A549 treated with CpdA at 1 μM for 4 hours (cell line): ENCODE results near the gene EPN2. TPM values are rescaled to one million over a fixed set of nuclear protein-coding genes. Genes with fewer than 3 reads are reported as not detected.

Experiments used
- total RNA-seq: library from RNA; stranded (reverse); fragments of 200-300 nt; extraction: Qiagen RNA extraction; gene quantifications from 5 replicates; pipeline ENCODE4 v1.2.3, GENCODE V29; 2022; ENCODE audit warnings: low read depth

Gene EPN2
- total RNA-seq, result 46.2 to 63.9 TPM (median 54.1 TPM) in 5 replicates

DNA sequence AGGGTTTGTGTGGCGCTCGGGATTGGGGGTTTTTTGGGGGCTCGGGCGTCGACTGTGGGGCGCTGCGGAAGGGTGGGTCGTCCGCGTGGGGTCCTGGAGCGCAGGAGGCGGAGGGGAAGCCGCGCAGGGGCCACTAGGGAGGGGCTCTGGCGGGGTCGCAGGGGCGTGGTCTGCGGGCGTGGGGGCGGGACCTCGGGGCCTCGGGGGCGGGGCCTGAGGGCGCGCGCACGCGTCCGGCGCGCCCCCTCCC lies at the start of gene EPN2:
Gene EPN2 (plus strand): TSS at position 228 of the 250 bp plus-strand sequence. CDS start 45,754 bp downstream, outside the sequence.

DNA sequence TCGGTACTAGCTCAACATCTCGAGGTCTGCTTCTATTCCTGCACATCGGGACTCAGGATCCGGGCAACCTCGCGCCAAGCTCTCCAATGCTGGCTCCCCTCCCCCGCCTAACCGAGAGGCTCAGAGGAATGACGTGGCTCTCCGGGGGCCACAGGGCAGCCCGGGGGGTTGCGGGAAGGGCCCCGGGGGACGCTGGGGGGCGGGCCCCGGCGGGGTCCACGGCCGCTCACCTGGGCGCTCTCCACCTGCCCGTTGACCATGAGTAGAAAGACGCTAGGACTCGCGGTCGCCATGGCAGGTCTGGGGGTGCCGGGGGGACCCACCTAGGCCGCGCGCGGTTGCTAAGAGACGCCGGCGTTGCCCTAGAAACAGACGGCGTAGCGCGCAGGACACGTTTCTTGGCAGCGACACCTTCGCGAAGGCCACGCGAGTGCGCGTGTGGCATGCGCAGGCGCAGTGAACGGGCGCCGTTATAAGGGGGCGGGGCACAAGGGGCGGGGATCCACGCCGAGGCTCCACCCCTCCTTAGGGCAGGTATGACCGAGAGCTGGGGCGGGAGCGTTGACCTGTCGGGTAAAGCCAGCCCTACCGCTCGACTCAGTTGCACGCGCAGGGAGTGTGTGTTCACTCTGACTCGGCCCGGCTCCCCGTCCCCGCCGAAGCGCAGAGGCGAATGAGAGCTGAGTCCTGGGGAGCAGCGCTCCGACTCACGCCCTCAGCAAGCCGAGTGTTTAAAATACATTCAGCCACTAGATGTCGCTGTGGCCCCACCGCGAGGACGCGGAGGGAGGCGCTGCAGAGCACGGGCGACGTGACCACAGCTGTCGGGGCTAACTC lies 125.3 kb downstream of the EPN2 start, which contains the start of gene B9D1:
Gene B9D1 (minus strand): TSS at position 447 of the 837 bp plus-strand sequence. CDS start 154 bp downstream, at position 293.

DNA sequence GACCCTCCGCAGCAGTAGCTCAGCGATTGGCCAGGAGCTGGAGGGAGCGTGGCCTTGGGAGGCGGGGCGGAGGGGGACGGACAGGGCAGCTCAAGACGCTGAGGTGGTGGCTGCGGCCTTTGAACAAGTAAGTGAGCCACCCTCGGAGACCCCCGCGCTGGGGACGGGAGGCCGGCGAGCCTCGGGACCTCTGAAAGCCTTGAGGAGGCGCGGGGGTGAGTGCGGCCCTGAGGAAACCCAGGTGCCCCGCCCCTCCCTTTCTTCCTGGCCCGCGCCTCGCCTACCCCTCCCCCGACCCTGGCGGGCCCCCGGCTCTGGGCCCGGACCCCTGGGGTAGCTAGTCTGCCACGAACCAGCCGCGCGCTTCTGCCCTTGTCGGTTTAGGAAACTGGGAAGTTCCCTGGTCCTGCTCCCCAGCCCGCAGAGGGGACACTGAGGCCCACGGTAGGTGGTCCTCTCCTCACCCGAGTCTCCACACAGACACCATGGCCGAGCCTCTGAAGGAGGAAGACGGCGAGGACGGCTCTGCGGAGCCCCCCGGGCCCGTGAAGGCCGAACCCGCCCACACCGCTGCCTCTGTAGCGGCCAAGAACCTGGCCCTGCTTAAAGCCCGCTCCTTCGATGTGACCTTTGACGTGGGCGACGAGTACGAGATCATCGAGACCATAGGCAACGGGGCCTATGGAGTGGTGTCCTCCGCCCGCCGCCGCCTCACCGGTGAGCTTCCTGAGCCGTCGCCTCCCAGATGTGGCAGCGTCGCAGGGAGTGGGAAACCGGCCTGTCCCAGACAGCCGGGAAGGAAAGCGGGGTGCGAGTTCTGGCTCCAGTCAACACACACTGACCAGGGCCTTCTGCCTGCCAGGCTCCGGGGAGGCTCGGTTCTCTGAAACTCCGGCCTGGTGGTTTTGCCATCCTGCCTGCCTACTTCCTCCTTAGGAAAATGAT lies 141.5 kb downstream of the EPN2 start, which contains the start of gene MAPK7:
Gene MAPK7 (plus strand): TSS at position 83 of the 945 bp plus-strand sequence. CDS start 403 bp downstream, at position 486.

Other genes starting within 250 kb of the EPN2 start
- gene FAM83G, start 232.6 kb upstream of the EPN2 start, total RNA-seq, result 34.2 to 41.3 TPM (median 35.8 TPM) in 5 replicates
- 0.16 to 0.50 TPM (median 0.21 TPM) in 5 replicates for gene GRAP, start 190.4 kb upstream of the EPN2 start, total RNA-seq
- not detected in 5 replicates for gene GRAPL, start 109.8 kb upstream of the EPN2 start, total RNA-seq
- gene B9D1, start 125.4 kb downstream of the EPN2 start, total RNA-seq, result 41.4 to 45.9 TPM (median 44.2 TPM) in 5 replicates
- gene MAPK7, start 141.1 kb downstream of the EPN2 start, total RNA-seq, result 20.6 to 25.8 TPM (median 22.1 TPM) in 5 replicates
- gene MFAP4, start 149.8 kb downstream of the EPN2 start, total RNA-seq, result 0.07 TPM in 1 of 5 replicates, not detected in the others
- gene RNF112, start 173.9 kb downstream of the EPN2 start, total RNA-seq, result 0.45 to 1.0 TPM (median 0.88 TPM) in 5 replicates